Activated T-cell treated with anti-CD3 and anti-CD28 coated beads, Interleukin-2, amount 50 U/mL, for 24 hours (primary cell): ENCODE measurements around the gene RXRA.
A peak's percentile ranks its signal among the peaks of the same experiment; 100 is the strongest.

Source experiments
- DNase-seq: peaks from one replicate; pipeline ENCODE4 v3.0.0-alpha.2; 2020
- H3K27ac Mint-ChIP-seq: 2 replicates; pipeline ENCODE4 v1.8.0; 2020; ENCODE audit warnings: mild to moderate bottlenecking, mixed read lengths
- H3K27me3 Mint-ChIP-seq: 2 replicates; pipeline ENCODE4 v1.8.0; 2020; ENCODE audit warnings: mixed read lengths
- H3K36me3 Mint-ChIP-seq: 2 replicates; pipeline ENCODE4 v1.8.0; 2020; ENCODE audit warnings: low read depth, mixed read lengths
- H3K4me1 Mint-ChIP-seq: 2 replicates; pipeline ENCODE4 v1.8.0; 2020; ENCODE audit warnings: low read depth, mixed read lengths
- H3K4me3 Mint-ChIP-seq: 2 replicates; pipeline ENCODE4 v1.8.0; 2020; ENCODE audit warnings: mild to moderate bottlenecking, moderate library complexity, mixed read lengths
- H3K9me3 Mint-ChIP-seq: 2 replicates; pipeline ENCODE4 v1.8.0; 2020; ENCODE audit warnings: mixed read lengths

The RXRA gene

DNA sequence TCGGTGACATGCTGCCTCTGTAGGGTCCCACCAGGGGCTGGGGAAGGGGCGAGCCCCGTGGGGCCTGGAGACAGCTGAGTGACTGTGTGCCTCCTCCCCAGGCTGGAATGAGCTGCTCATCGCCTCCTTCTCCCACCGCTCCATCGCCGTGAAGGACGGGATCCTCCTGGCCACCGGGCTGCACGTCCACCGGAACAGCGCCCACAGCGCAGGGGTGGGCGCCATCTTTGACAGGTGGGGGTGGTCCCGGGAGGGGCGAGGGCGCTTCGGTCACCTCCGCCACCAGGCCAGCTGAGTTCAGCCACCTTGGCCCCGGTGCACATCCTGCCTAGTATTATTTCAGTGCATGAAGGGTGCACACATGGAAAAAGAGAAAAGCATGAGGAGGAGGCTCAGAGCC is 102.8 kb downstream of the RXRA start:
- H3K4me3 Mint-ChIP-seq = no peak overlapping the region
- H3K27ac Mint-ChIP-seq = no peak overlapping the region
- H3K36me3 Mint-ChIP-seq = no peaks in the 10 kb centered on the region
- H3K27me3 Mint-ChIP-seq = no peaks in the 10 kb centered on the region
- no peaks in the 10 kb centered on the region for H3K4me1 Mint-ChIP-seq
- DNase-seq = no peak
- no peaks in the 10 kb centered on the region for H3K9me3 Mint-ChIP-seq

DNA sequence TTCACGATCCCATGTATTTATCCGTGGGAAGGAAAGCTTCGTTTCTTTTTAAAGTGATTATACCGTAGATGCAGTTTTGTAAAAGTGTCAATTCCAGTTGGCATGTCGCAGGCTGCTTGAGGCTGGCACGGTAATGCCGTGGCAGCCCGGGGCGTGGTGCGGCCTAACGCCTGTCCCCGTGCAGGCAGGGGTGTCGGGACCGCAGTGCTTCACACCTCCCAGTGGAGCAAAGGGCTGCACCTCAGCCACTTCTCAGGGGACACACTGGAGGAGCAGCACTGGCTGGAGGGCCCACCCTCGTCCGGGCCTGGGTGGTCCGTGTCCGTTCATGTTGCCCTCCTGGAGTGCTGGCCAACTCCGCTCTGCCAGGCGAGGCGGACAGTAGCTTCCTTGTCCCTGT is 103.2 kb downstream of the RXRA start:
- Mint-ChIP-seq H3K27ac (no peak overlapping the region), H3K36me3 (no peaks in the 10 kb centered on the region), H3K4me1 (no peaks in the 10 kb centered on the region), H3K27me3 (no peaks in the 10 kb centered on the region), H3K9me3 (no peaks in the 10 kb centered on the region), H3K4me3 (no peak overlapping the region)
- no peak for DNase-seq

DNA sequence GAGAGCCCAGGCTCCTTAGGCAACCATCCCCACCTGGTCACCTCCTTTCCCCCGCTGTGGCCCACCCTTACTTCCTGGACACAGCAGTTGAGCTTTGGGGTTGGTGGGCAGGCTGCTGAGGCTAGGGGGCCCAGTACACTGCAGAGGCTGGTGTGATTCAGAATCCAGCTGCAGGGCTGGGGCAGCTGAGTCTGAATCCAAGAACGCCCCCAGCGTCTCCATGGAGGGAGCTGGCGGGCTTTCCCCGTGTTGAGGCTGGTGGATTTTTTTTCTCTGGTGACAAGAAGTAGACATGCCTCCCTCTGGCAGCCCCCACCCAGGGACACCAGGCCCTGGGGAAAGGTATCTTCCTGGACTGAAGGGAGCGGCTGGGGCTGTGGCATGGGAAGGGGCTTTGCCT is 104.8 kb downstream of the RXRA start:
- no peak overlapping the region for H3K27ac Mint-ChIP-seq
- peaks cover 2% of the 10 kb centered on the region for H3K36me3 Mint-ChIP-seq
- H3K9me3 Mint-ChIP-seq = no peaks in the 10 kb centered on the region
- H3K27me3 Mint-ChIP-seq = no peaks in the 10 kb centered on the region
- H3K4me1 Mint-ChIP-seq = no peaks in the 10 kb centered on the region
- H3K4me3 Mint-ChIP-seq = no peak overlapping the region
- no peak for DNase-seq

DNA sequence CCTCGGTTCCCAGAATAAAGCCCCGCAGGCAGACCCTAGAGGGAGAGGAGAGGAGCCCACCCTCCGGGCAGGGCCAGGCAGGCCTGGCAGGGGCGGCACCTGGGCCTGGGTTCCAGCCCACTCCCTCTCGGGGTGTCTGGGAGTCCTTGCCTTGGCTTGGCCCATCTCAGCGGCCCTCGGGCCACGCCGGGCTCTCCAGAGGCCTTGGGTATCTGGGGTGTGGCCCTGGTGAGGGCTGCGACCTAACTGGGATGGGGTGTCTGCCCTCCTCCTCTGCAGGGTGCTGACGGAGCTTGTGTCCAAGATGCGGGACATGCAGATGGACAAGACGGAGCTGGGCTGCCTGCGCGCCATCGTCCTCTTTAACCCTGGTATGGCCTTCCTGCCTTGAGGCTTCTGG is 105.4 kb downstream of the RXRA start:
- Mint-ChIP-seq H3K27ac (no peak overlapping the region), H3K4me1 (no peaks in the 10 kb centered on the region), H3K27me3 (no peaks in the 10 kb centered on the region), H3K9me3 (no peaks in the 10 kb centered on the region), H3K36me3 (peaks cover 2% of the 10 kb centered on the region), H3K4me3 (no peak overlapping the region)
- no peak for DNase-seq

DNA sequence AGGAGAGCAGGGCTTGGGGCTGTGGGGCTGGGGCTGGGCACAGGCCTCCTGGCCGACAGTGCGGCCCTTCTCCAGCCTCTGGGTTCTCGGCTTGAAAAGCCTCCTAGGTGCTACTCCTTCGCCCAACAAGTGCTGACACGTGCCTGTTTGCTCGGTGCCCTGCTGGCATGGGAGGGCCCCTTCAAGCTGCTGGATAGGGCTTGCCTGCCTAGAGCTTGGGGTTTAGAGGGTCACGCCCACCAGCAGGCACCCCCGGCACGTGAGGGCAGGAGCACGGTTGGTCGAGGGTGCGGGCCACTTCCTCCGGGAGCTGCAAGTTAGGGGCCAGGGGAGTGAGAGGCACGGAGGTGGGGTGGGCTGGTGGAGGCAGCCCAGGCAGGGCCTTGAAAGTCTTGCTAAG is 106.2 kb downstream of the RXRA start:
- H3K27me3 Mint-ChIP-seq = no peaks in the 10 kb centered on the region
- no peaks in the 10 kb centered on the region for H3K9me3 Mint-ChIP-seq
- H3K4me1 Mint-ChIP-seq = no peaks in the 10 kb centered on the region
- no peak overlapping the region for H3K27ac Mint-ChIP-seq
- no peak overlapping the region for H3K4me3 Mint-ChIP-seq
- DNase-seq = no peak
- H3K36me3 Mint-ChIP-seq = peaks cover 2% of the 10 kb centered on the region

DNA sequence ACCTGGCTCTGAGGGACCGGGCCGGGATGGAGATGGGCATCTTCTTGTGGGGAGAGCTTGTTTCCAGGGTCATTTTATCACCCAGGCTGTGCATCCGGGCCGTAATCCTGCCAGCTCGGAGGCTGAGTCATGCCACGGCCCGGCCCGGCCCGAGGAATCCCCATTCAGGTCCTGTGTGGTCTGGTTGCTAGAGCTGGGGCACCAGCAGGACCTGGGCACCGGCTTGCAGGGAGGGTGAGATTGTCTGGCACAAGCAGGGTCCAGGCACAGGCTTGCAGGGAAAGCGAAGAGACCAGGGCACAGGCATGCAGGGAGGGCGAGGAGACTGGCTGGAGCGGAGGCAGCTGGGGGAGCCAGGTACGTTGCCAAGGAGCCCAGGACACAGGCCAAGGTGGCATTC is 106.8 kb downstream of the RXRA start:
- no peak overlapping the region for H3K4me3 Mint-ChIP-seq
- no peak for DNase-seq
- H3K4me1 Mint-ChIP-seq = no peaks in the 10 kb centered on the region
- no peak overlapping the region for H3K27ac Mint-ChIP-seq
- no peaks in the 10 kb centered on the region for H3K27me3 Mint-ChIP-seq
- H3K9me3 Mint-ChIP-seq = no peaks in the 10 kb centered on the region
- peaks cover 2% of the 10 kb centered on the region for H3K36me3 Mint-ChIP-seq

DNA sequence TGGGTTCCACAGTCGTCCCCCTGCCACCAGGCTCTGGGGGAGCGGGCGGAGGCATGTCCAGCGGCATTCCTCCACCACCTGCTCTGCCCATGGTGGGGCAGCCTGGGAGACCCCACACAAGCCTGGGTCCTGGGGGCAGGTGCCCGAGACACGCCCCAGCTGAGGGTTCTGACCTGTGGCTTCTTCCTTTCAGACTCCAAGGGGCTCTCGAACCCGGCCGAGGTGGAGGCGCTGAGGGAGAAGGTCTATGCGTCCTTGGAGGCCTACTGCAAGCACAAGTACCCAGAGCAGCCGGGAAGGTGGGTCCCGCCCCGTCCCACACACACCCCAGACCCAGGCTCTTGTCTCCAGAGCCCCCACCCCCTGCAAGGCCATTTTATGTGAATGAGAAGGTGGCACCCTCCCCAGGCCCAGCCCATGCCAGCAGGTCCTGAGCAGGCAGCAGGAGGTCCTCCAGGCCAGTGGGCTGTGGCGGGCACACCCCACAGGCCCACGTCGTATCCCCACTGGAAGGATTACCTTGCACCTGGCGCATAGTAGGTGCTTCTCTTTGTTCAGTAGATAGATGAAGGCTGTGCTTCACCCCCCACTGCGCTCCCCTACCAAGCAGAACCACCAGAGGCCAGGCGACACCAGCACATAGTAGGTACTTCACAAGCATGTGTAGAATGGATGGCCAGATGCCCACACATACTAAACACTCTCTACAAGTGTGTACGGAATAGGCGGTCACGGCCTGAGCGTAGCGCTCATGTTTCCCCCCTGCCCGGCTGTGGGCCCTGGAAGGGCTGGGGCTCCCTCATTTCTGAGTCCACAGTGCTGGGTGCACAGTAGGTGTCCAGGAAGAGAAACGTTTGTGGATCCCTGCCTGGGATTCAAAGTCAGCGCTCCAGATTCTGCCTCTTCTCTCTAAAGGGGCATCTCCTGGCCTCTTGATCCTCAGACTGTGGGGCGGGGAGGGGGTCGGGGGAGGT is 107.9 kb downstream of the RXRA start:
- Mint-ChIP-seq H3K27ac (no peak overlapping the region), H3K4me3 (no peak overlapping the region), H3K4me1 (no peaks in the 10 kb centered on the region), H3K27me3 (no peaks in the 10 kb centered on the region), H3K36me3 (peaks cover 2% of the 10 kb centered on the region), H3K9me3 (no peaks in the 10 kb centered on the region)
- DNase-seq = no peak

DNA sequence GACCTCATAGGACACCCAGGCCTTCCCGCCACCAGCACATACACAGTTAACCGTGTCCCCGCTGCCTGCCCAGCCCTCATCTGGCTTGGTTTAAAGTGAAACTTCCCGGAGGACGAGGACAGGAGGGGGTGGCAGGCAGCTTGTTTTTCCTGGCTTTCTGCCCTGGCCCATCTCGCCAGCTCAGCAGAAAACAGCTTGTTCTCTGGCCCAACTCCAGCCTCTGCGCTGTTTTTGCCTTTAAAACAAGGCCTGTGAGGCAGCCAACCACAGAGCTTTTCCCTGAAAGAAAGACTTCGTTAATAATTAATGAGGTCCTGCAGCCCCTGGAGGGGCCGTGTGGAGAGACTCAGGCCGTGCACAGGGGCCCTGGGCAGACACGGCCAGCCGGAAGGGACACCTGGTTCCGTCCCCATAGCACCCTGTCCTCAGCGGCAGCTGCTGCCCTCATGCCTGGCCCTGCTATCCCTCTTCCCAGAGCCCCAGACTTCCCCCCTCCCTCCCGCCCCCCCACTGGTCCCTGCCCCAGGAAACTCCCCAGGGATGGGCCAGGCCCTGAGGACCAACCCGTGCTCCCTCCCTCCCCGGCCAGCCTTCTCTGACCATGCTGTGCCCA is 108.7 kb downstream of the RXRA start:
- H3K36me3 Mint-ChIP-seq = peaks cover 2% of the 10 kb centered on the region
- no peaks in the 10 kb centered on the region for H3K4me1 Mint-ChIP-seq
- peaks cover under 1% of the 10 kb centered on the region for H3K27me3 Mint-ChIP-seq
- no peak for DNase-seq
- H3K9me3 Mint-ChIP-seq = no peaks in the 10 kb centered on the region
- H3K4me3 Mint-ChIP-seq = no peak overlapping the region
- no peak overlapping the region for H3K27ac Mint-ChIP-seq

DNA sequence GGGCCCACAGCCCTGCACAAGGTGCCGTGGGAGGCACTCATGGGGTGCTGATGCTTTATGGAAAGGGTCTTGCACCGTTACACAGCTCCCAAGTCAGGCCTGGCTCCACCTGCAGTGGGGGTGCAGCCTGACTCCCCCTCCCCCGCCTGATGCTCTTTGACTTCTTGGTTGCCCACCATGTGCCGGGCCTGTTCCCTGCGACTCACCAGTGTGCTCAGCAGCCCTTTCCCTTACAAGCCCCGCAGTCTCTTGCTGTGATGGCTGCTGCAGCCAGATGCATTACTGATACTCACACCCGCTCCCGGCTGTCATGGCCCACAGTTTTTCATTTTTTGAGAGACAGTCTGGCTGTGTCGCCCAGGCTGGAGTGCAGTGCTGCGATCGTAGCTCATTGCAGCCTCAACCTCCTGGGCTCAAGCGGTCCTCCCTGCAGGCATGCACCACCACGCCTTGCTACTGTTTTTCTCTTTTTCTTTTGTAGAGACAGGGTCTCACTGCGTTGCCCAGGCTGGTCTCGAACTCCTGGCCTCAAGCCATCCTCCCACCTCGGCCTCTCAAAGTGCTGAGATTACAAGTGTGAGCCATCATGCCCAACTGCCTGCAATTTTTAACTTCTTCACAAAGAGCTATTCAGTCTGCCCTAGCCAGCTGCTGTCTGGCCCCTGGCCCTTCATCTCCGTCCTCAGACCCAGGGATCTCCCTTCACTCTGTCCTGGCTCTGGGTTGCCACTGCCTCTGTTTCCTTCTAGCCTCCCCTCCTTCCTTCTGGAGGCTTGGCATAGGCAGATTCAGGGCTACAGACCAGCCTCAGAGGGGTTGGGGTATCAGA is 109.5 kb downstream of the RXRA start:
- no peak overlapping the region for H3K4me3 Mint-ChIP-seq
- H3K27me3 Mint-ChIP-seq = peaks cover 5% of the 10 kb centered on the region
- no peaks in the 10 kb centered on the region for H3K9me3 Mint-ChIP-seq
- H3K4me1 Mint-ChIP-seq = no peaks in the 10 kb centered on the region
- no peak for DNase-seq
- peaks cover 2% of the 10 kb centered on the region for H3K36me3 Mint-ChIP-seq
- no peak overlapping the region for H3K27ac Mint-ChIP-seq

DNA sequence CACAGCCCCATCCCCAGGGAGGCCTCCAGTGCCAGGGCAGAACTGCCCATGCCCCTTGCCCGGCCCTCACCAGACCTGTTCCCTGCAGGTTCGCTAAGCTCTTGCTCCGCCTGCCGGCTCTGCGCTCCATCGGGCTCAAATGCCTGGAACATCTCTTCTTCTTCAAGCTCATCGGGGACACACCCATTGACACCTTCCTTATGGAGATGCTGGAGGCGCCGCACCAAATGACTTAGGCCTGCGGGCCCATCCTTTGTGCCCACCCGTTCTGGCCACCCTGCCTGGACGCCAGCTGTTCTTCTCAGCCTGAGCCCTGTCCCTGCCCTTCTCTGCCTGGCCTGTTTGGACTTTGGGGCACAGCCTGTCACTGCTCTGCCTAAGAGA is 110.1 kb downstream of the RXRA start:
- Mint-ChIP-seq H3K9me3 (no peaks in the 10 kb centered on the region), H3K27ac (peak overlapping the region; percentile 22), H3K4me1 (no peaks in the 10 kb centered on the region), H3K4me3 (no peak overlapping the region), H3K36me3 (peaks cover 2% of the 10 kb centered on the region), H3K27me3 (peaks cover 11% of the 10 kb centered on the region)
- no peak for DNase-seq

DNA sequence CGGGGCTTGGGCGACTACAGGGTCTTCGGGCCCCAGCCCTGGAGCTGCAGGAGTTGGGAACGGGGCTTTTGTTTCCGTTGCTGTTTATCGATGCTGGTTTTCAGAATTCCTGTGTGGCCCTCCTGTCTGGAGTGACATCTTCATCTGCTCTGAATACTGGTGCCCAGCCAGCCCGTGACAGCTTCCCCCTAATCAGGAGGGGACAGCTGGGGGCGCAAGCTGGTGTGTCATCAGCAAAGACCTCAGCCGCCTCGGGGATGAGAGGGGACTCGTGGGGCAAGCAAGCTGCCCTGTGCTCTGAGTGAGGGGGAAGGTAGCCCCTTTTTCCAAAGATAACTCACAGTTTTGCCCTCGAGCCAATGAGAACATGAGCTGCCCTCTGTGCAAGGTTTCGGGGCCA is 110.7 kb downstream of the RXRA start:
- Mint-ChIP-seq H3K4me3 (no peak overlapping the region), H3K4me1 (no peaks in the 10 kb centered on the region), H3K9me3 (no peaks in the 10 kb centered on the region), H3K27me3 (peaks cover 16% of the 10 kb centered on the region), H3K36me3 (peaks cover 2% of the 10 kb centered on the region), H3K27ac (no peak overlapping the region)
- DNase-seq = no peak

DNA sequence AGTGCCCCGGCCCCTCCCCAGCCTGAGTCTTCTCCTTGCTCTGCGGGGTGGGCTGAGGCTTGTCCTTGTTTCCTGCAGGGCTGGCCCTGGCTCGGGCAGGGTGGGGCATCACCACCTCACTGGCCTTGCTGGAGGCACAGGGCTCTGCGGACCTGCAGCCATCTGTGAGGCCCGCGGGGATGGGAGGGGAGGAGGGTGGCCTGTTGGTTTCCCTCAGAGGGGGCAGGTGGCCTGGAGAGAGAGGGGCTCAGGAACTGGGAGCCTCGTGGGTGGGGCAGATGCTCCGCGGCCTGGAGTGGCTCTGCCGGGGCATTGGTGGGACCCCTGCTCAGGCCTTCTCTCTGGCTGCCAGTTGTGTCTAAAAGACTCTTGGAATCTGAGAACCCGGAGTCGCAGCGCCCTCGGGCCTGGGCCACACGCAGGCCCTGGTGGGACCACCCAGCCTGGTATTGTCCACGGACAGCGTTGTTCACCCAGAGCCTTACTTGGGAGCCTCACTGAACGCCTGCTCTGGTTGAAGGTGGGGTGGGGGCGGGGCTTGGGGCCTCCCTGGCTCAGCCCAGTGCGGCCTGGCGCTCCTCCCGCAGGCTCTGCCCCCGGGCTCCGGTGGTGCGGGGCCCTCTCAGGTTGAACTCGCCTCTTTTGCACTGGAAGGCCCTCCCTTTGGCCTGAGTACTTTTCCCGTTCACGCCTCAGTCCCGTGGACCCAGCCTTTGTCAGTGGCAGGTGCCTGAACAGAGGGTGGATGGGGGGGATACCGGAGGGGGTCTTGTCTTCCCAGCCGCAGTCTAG is 111.3 kb downstream of the RXRA start:
- H3K4me3 Mint-ChIP-seq = no peak overlapping the region

DNA sequence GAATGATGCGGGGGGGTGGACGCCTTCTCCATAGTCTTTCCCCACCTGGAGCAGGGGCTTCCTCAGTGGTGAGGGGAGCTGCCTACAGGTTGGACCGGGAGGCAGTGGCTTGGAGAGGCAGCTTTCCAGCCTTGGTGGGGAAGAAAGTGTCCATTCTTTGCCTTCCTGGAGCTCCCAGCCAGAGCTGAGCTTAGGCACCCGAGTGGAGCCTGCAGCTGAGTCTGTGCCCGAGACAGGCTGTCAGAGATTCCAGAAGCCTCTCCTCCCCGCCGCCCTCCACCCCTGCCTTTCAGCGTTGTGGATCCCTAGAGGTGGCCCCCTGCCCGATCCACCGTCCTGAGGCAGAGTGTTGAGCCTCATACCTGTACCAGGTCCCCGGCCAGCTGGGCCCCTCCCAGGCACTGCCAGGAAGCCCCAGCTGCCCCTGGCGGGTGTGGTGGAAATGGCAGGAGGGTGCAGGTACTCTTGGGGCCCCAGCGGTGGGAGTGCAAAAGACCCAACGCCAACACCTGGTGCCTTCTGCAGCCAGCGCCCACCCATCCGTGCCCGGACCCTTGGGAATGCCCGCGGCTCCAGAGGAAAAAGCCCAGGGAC is 112.0 kb downstream of the RXRA start:
- H3K27ac Mint-ChIP-seq = no peak overlapping the region
- H3K27me3 Mint-ChIP-seq = peaks cover 27% of the 10 kb centered on the region
- no peaks in the 10 kb centered on the region for H3K9me3 Mint-ChIP-seq
- peaks cover 4% of the 10 kb centered on the region for H3K4me1 Mint-ChIP-seq
- H3K36me3 Mint-ChIP-seq = peaks cover 2% of the 10 kb centered on the region
- no peak overlapping the region for H3K4me3 Mint-ChIP-seq
- DNase-seq = no peak

More for the DNA sequence above, 111.3 kb downstream of the RXRA start:
- Mint-ChIP-seq H3K36me3 (peaks cover 2% of the 10 kb centered on the region), H3K9me3 (no peaks in the 10 kb centered on the region), H3K27ac (no peak overlapping the region), H3K27me3 (peaks cover 23% of the 10 kb centered on the region), H3K4me1 (peaks cover under 1% of the 10 kb centered on the region)
- no peak for DNase-seq

DNA sequence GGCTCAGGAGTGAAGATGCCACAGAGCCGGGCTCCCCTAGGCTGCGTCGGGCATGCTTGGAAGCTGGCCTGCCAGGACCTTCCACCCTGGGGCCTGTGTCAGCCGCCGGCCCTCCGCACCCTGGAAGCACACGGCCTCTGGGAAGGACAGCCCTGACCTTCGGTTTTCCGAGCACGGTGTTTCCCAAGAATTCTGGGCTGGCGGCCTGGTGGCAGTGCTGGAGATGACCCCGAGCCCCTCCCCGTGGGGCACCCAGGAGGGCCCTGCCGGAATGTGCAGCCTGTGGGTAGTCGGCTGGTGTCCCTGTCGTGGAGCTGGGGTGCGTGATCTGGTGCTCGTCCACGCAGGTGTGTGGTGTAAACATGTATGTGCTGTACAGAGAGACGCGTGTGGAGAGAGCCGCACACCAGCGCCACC is 113.1 kb downstream of the RXRA start:
- H3K36me3 Mint-ChIP-seq = peaks cover 2% of the 10 kb centered on the region

More for the DNA sequence above, 113.1 kb downstream of the RXRA start:
- Mint-ChIP-seq H3K27ac (no peak overlapping the region), H3K4me3 (no peak overlapping the region), H3K4me1 (peaks cover 11% of the 10 kb centered on the region), H3K9me3 (no peaks in the 10 kb centered on the region), H3K27me3 (peaks cover 27% of the 10 kb centered on the region)
- DNase-seq = no peak
